WTC11 (cell line): Measurements from ENCODE around the gene SEH1L.

Experiments
- CREB1 ChIP-seq: sonication (generic); formaldehyde crosslinking; IDR thresholded peaks from 2 replicates; pipeline ENCODE4 v1.8.0; 2023; ENCODE audit warnings: mild to moderate bottlenecking, missing genetic modification reagents
- CREM ChIP-seq: sonication (generic); formaldehyde crosslinking; IDR thresholded peaks from 2 replicates; pipeline ENCODE4 v1.8.1; 2022; ENCODE audit warnings: mild to moderate bottlenecking, missing genetic modification reagents, moderate library complexity
- ETV6 ChIP-seq: sonication (generic); formaldehyde crosslinking; IDR thresholded peaks from 2 replicates; pipeline ENCODE4 v1.8.1; 2022; ENCODE audit warnings: mild to moderate bottlenecking, missing genetic modification reagents
- JUN ChIP-seq: sonication (generic); formaldehyde crosslinking; IDR thresholded peaks from 2 replicates; pipeline ENCODE4 v1.8.0; 2023; ENCODE audit warnings: mild to moderate bottlenecking, missing genetic modification reagents
- SMAD3 ChIP-seq: sonication (generic); formaldehyde crosslinking; IDR thresholded peaks from 2 replicates; pipeline ENCODE4 v1.8.0; 2022; ENCODE audit warnings: missing genetic modification reagents, mild to moderate bottlenecking, borderline replicate concordance
- SP1 ChIP-seq: sonication (generic); formaldehyde crosslinking; conservative IDR thresholded peaks from 2 replicates; pipeline ENCODE4 v1.8.1; 2022; ENCODE audit warnings: missing genetic modification reagents
- TCF7 ChIP-seq: sonication (generic); formaldehyde crosslinking; IDR thresholded peaks from 2 replicates; pipeline ENCODE4 v1.8.0; 2022; ENCODE audit warnings: mild to moderate bottlenecking, low read depth, missing genetic modification reagents, moderate library complexity
- TEAD4 ChIP-seq: sonication (generic); formaldehyde crosslinking; IDR thresholded peaks from 2 replicates; pipeline ENCODE4 v1.8.0; 2022; ENCODE audit warnings: mild to moderate bottlenecking, missing genetic modification reagents
- ZNF121 ChIP-seq: sonication (generic); formaldehyde crosslinking; IDR thresholded peaks from 2 replicates; pipeline ENCODE4 v1.8.0; 2023; ENCODE audit warnings: missing genetic modification reagents
- TF ChIP-seq, protein P1 (sequence below): fragments of 200-600 bp; IDR thresholded peaks from 2 replicates; pipeline ENCODE4 v1.8.0; 2022; ENCODE audit warnings: antibody characterized with exemption
- TF ChIP-seq, protein P2 (sequence below): fragments of 250-450 bp; sonication (Bioruptor Pico); IDR thresholded peaks from 2 replicates; pipeline ENCODE4 v1.9.0; 2021; ENCODE audit warnings: moderate library complexity, mild to moderate bottlenecking, inconsistent platforms, borderline replicate concordance
- TF ChIP-seq, protein P3 (sequence below): sonication (generic); formaldehyde crosslinking; IDR thresholded peaks from 2 replicates; pipeline ENCODE4 v1.8.0; 2022; ENCODE audit warnings: mild to moderate bottlenecking, missing genetic modification reagents
- TF ChIP-seq, protein P4 (sequence below): sonication (generic); formaldehyde crosslinking; IDR thresholded peaks from 2 replicates; pipeline ENCODE4 v1.8.0; 2023; ENCODE audit warnings: missing genetic modification reagents
- TF ChIP-seq, protein P5 (sequence below): sonication (generic); formaldehyde crosslinking; IDR thresholded peaks from 2 replicates; pipeline ENCODE4 v1.8.0; 2022; ENCODE audit warnings: mild to moderate bottlenecking, missing genetic modification reagents

DNA sequence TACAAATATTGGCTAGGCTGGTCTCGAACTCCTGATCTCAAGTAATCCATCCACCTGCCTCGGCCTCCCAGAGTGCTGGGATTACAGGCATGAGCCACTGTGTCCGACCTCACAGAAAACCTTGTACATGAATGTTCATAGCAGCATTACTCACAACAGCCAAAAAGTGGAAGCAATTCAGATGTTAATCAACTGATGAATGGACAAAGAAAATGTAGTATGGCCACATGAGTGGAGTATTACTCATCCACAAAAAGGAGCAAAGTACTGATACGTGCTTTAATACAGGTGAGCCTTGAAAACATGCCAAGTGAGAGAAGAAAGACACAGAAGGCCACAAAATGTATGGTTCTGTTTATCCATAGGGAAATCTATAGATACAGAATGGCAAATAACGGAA, 63.9 kb downstream of the SEH1L start:
- TF ChIP-seq, protein P1, sequence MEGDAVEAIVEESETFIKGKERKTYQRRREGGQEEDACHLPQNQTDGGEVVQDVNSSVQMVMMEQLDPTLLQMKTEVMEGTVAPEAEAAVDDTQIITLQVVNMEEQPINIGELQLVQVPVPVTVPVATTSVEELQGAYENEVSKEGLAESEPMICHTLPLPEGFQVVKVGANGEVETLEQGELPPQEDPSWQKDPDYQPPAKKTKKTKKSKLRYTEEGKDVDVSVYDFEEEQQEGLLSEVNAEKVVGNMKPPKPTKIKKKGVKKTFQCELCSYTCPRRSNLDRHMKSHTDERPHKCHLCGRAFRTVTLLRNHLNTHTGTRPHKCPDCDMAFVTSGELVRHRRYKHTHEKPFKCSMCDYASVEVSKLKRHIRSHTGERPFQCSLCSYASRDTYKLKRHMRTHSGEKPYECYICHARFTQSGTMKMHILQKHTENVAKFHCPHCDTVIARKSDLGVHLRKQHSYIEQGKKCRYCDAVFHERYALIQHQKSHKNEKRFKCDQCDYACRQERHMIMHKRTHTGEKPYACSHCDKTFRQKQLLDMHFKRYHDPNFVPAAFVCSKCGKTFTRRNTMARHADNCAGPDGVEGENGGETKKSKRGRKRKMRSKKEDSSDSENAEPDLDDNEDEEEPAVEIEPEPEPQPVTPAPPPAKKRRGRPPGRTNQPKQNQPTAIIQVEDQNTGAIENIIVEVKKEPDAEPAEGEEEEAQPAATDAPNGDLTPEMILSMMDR, result no peak
- TF ChIP-seq, protein P2, sequence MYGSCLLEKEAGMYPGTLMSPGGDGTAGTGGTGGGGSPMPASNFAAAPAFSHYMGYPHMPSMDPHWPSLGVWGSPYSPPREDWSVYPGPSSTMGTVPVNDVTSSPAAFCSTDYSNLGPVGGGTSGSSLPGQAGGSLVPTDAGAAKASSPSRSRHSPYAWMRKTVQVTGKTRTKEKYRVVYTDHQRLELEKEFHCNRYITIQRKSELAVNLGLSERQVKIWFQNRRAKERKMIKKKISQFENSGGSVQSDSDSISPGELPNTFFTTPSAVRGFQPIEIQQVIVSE (CRISPR knock-in tag), result no peak
- TF ChIP-seq TEAD4, result no peak
- TF ChIP-seq, protein P3, sequence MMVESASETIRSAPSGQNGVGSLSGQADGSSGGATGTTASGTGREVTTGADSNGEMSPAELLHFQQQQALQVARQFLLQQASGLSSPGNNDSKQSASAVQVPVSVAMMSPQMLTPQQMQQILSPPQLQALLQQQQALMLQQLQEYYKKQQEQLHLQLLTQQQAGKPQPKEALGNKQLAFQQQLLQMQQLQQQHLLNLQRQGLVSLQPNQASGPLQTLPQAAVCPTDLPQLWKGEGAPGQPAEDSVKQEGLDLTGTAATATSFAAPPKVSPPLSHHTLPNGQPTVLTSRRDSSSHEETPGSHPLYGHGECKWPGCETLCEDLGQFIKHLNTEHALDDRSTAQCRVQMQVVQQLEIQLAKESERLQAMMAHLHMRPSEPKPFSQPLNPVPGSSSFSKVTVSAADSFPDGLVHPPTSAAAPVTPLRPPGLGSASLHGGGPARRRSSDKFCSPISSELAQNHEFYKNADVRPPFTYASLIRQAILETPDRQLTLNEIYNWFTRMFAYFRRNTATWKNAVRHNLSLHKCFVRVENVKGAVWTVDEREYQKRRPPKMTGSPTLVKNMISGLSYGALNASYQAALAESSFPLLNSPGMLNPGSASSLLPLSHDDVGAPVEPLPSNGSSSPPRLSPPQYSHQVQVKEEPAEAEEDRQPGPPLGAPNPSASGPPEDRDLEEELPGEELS, result no peak
- no peak for TF ChIP-seq TCF7 (CRISPR knock-in tag)
- no peak for TF ChIP-seq SP1
- no peak for TF ChIP-seq ETV6 (CRISPR knock-in tag)
- TF ChIP-seq, protein P4, sequence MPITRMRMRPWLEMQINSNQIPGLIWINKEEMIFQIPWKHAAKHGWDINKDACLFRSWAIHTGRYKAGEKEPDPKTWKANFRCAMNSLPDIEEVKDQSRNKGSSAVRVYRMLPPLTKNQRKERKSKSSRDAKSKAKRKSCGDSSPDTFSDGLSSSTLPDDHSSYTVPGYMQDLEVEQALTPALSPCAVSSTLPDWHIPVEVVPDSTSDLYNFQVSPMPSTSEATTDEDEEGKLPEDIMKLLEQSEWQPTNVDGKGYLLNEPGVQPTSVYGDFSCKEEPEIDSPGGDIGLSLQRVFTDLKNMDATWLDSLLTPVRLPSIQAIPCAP (CRISPR knock-in tag), result no peak
- TF ChIP-seq, protein P5, sequence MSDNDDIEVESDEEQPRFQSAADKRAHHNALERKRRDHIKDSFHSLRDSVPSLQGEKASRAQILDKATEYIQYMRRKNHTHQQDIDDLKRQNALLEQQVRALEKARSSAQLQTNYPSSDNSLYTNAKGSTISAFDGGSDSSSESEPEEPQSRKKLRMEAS (CRISPR knock-in tag), result no peak
- TF ChIP-seq CREB1 (CRISPR knock-in tag), result no peak
- no peak for TF ChIP-seq JUN (CRISPR knock-in tag)
- TF ChIP-seq SMAD3 (CRISPR knock-in tag), result no peak
- no peak for TF ChIP-seq ZNF121 (CRISPR knock-in tag)
- no peak for TF ChIP-seq CREM (CRISPR knock-in tag)
